Measurements from ENCODE around the gene USP32.

USP32 gene

DNA sequence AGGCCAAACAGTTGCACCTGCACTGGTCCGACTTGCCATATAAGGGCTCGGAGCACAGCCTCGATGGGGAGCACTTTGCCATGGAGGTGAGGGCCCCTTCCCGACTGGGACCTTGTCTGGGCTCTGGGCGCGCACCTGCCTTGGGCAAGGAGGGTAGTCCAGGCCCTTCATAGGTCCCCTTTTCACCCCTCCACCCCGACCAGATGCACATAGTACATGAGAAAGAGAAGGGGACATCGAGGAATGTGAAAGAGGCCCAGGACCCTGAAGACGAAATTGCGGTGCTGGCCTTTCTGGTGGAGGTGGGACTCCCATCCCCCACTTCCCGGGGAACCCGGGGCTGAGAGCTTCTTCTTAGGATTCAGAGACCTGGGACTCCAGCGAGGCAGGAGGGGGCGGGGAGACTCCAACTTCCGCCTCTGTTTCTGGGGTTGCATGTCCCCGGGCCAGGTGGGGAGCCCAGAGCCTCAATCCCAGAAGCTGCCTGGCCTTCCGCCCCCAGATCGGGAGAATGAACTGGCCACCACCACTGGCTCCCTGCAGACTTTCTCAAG, 234.4 kb downstream of the USP32 start:
- no peak for DNase-seq (ENCODE audit: low read depth in 3 of 3, low spot score in 1 of 3)

DNA sequence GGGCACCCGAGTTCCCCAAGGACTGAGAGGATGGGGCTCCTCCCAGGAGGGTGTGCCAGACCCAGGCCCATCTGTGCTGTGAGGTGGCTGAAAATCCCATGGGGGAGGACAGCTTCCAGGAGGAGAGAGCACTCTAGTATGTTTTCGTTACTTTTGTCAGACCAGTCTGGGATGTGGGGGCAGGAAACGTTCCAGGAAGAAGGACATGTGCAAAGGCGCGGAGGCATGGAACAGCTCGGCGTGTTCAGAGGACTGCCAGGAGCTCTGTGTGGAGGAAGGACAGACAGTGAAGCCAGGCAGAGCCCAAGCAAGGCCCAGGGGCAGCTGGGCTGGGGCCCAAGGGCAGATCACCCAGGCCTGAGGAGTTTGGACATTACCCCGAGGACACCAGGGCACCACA, 235.2 kb downstream of the USP32 start:
- no peak for DNase-seq (ENCODE audit: low read depth in 3 of 3, low spot score in 1 of 3)

GRCh38 chr17:60155815-60156214, 236.1 kb downstream of the USP32 start:
- no peak for DNase-seq (ENCODE audit: low read depth in 3 of 3, low spot score in 1 of 3)

DNA sequence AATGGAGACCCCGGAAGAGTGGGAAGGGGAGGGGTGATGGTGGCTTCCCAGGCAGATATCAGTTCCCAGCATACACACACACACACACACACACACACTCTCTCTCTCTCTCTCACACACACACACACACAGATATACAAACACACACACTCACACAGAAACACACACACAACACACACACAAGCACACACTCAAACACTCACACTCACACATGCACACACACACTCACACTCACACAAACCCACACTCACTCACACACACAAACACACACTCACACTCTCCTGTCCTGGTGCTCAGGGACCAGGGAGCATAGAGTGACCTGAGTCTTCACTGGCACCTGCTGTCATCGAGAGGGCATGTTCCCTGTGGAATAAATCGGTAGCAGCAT, 236.5 kb downstream of the USP32 start:
- no peak for DNase-seq (ENCODE audit: low read depth in 3 of 3, low spot score in 1 of 3)

- DNase-seq (ENCODE audit: low read depth in 3 of 3, low spot score in 1 of 3): no peak
Observed at GRCh38 chr17:60154616-60155426, 237.1 kb downstream of the USP32 start.

DNA sequence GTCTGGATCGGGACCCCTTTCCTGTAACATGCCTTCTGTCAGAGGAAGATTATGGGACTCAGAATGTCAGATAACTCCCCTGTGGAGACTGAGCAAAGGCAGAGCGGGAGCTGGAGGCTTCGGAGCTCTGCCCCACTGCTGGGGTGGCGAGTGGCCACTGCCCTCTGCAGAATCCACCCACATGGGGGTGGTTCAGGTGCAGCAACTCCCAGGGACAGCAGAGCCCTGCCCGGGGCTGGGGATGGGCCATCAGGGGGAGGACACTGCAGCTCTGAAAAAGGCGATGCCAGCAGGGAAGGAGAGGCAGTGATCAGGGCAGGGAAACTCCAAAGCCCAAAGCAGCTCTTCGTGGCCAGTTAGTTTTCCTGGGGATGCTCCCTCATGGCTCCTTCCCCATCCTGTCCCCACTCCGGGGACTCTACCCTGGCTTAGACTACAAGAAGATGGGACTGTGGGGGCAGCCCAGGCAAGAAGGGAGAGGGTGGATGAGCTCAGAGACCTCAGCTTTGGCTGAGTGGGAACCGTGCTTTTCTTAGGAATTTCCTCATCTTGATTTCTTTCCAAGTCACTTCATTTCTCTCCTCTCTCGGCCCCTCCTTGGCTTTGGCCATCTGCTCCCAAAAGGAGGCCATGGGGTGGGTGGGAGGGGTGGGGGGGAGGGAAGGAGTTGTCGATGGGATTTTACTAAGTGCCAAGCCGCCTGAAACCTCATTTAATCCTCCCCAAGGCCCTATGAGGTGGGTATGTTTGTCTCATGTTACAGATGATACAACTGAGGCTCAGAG, 238.1 kb downstream of the USP32 start:
- no peak for DNase-seq (ENCODE audit: low read depth in 3 of 3, low spot score in 1 of 3)

GRCh38 chr17:60151355-60151754, 240.6 kb downstream of the USP32 start:
- DNase-seq (ENCODE audit: low read depth in 3 of 3, low spot score in 1 of 3): no peak

GRCh38 chr17:60149691-60150582, 242.0 kb downstream of the USP32 start, which contains the start of gene CA4:
Gene CA4, plus strand, starts transcription at chr17:60149973. Its CDS starts 62 bp downstream, at chr17:60150035.
- DNase-seq (ENCODE audit: low read depth in 3 of 3, low spot score in 1 of 3): no peak

DNA sequence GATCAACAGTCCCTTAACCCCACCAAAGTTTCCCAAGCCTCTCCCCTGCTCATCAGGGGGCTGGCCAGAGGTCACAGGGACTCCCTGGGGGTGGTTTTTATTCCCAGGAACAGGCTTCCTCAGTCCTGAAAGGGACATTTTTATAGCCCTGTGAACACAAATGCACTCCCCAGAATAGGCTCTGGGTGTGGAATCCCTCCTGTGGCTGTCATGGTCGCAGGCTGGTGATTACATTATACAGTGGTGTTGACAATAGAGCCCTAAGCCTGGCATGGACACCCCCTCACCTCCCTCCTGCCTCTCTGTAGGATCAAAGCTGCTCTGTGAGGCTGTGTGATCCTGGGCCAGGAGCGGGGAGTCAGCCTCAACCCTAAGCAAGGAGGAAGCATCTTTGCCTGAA, 243.6 kb downstream of the USP32 start:
- no peak for DNase-seq (ENCODE audit: low read depth in 3 of 3, low spot score in 1 of 3)

GRCh38 chr17:60147553-60148223, 244.2 kb downstream of the USP32 start:
- DNase-seq (ENCODE audit: low read depth in 3 of 3, low spot score in 1 of 3): no peak

- DNase-seq (ENCODE audit: low read depth in 3 of 3, low spot score in 1 of 3): no peak
Observed at GRCh38 chr17:60146206-60146605, 245.7 kb downstream of the USP32 start.

DNA sequence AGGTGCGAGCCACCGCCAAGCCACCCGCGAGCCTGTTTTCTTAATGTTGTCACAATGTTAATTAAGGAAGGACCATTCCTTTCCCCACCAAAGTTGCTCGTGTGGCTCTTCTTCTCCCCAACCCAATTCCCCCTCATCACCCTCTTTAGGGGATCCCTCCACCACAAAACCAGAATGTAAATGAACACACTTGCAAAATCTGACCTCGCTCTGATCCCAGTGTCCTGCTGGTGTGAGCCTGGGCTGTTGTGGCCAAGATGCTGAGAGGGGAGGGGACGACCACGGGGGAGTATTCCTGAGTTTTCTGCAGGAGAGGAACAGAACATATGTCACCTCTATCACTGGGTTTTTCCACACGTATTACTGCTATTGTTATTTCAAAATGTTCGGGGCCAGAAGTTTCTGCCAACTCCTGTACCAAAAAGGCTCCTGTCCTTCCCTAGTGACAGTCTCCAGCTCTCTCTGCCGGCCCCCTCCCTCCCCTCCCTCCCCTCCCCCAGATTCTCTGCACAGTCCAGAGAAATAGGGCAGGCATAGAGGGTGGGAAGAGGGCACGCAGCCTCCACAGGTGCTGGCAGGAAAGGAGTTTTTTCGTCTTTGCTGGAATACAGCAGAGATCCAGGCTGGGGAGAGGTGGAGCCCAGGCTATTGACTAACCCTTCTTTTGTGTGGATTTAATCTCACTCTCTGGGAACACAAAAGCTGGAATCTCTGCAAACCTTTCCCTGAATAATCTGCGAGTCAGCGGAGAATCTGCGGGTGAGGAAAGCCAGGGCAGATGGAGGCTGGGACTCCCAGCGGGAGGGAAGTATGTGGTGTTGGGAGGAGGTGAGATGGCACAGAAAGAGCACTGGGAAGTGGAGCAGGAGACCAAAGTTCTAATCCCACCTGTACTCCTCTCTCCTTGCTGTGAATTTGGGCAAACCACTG, 246.7 kb downstream of the USP32 start:
- DNase-seq (ENCODE audit: low read depth in 3 of 3, low spot score in 1 of 3): no peak

GRCh38 chr17:60142872-60143499, 248.9 kb downstream of the USP32 start:
- peak; percentile 19 to 66 (median 24) for DNase-seq (ENCODE audit: low read depth in 3 of 3, low spot score in 1 of 3)

DNA sequence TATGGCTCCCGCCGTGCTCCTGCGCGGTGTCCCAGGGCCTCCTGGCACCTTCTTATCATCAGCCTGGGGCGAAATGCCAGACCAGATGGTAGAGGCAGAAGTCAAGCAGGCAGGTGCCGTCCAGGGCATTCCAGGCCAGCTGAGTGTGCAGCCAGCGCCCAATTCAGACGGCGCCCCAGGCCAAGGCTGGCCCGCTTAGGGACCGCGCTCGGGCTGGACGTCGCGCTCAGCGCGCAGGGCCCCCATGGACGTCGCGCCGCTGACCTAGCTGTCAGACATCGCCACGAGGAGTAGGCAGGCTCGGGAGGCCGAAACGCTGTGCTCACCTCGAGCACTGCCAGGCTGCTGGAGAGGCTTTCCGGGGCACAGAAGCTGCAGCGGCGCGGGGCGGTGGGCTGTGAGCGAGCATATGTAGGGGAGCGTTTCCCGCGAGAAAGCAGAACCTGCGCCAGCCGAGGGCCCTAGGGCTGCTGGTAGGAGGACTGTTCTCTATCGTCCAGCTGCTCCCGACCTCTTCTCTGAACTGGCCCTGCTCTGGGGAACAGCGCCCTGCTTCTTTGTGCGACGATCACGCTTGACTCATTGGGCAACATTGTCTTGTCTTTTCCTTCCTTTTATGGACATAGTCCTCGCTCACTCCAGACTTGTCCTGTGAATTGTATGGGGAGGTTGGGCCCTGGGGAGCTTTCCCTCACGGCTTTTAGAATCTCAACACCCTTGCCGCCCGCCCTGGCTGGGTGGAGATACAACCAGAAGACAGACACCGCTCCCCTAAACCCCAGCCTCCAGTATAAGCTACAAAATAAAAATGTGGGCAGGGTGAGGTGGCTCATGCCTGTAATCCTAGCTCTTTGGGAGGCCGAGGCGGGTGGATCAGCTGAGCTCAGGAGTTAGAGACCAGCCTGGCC, 250.6 kb downstream of the USP32 start:
- DNase-seq (ENCODE audit: low read depth in 3 of 3, low spot score in 1 of 3): no peak

- DNase-seq (ENCODE audit: low read depth in 3 of 3, low spot score in 1 of 3): peak in 2 of 3 donors; percentile 27 to 58
Observed at GRCh38 chr17:60139438-60140285, 252.3 kb downstream of the USP32 start.

- DNase-seq (ENCODE audit: low read depth in 3 of 3, low spot score in 1 of 3): no peak
Observed at GRCh38 chr17:60138769-60139437, 253.0 kb downstream of the USP32 start.

Data from stimulated activated CD4-positive, alpha-beta T cell treated with anti-CD3 and anti-CD28 coated beads, TNF-alpha, amount 100 ng/mL, for 1 hour (primary cell).